OCI-LY3 (cell line): ENCODE data around the gene PTPRD.

Experiments
- H2AFZ ChIP-seq: fragments of 200-600, 300-600 bp; shearing (Covaris generic); 2 replicates; pipeline ENCODE4 v1.6.0; 2014; ENCODE audit warnings: antibody characterized with exemption, low read depth, low read length
- H3K27ac ChIP-seq: fragments of 200-600, 300-600 bp; sonication (generic); 2 replicates; pipeline ENCODE4 v1.5.1; 2014; ENCODE audit warnings: mild to moderate bottlenecking, low read length, moderate library complexity, mixed read lengths
- H3K27me3 ChIP-seq: fragments of 200-600, 300-600 bp; sonication (generic); 2 replicates; pipeline ENCODE4 v1.6.1; 2014; ENCODE audit warnings: low read depth, low read length, mixed read lengths
- H3K36me3 ChIP-seq: fragments of 200-600, 300-600 bp; sonication (generic); replicated peaks from 2 replicates; pipeline ENCODE3; 2014; ENCODE audit warnings: low read depth, low read length, mixed read lengths
- H3K4me1 ChIP-seq: fragments of 300-600, 200-600 bp; sonication (generic); 2 replicates; pipeline ENCODE4 v1.6.1; 2014; ENCODE audit warnings: low read length, mixed read lengths
- H3K4me2 ChIP-seq: fragments of 200-600, 300-600 bp; sonication (generic); 2 replicates; pipeline ENCODE4 v1.6.1; 2014; ENCODE audit warnings: low read length, mixed read lengths
- H3K4me3 ChIP-seq: fragments of 300-600, 200-600 bp; sonication (generic); 2 replicates; pipeline ENCODE4 v1.5.1; 2014; ENCODE audit warnings: antibody characterized with exemption, mild to moderate bottlenecking, low read length, moderate library complexity
- H3K79me2 ChIP-seq: fragments of 300-600, 200-600 bp; shearing (Covaris generic); 2 replicates; pipeline ENCODE4 v1.6.1; 2014; ENCODE audit warnings: mild to moderate bottlenecking, low read length, mixed read lengths
- H3K9ac ChIP-seq: fragments of 300-600, 200-600 bp; shearing (Covaris generic); 2 replicates; pipeline ENCODE4 v1.6.0; 2014; ENCODE audit warnings: mild to moderate bottlenecking, low read length, moderate library complexity
- H3K9me3 ChIP-seq: fragments of 200-600, 300-600 bp; shearing (Covaris generic); 2 replicates; pipeline ENCODE4 v1.6.1; 2014; ENCODE audit warnings: low read length, mixed read lengths; ENCODE audit not compliant: insufficient read depth
- H4K20me1 ChIP-seq: fragments of 200-600, 300-600 bp; sonication (generic); 2 replicates; pipeline ENCODE4 v1.6.1; 2016; ENCODE audit warnings: low read length, mixed read lengths; ENCODE audit not compliant: insufficient read depth
- EZH2phosphoT487 ChIP-seq: fragments of 200-600 bp; shearing (Covaris generic); IDR thresholded peaks from 2 replicates; pipeline ENCODE4 v1.6.1; 2018; ENCODE audit warnings: antibody characterized with exemption, mixed run types, low read depth
- TF ChIP-seq, protein P1 (sequence below): fragments of 200-600, 300-600 bp; sonication (generic); IDR thresholded peaks from 2 replicates; pipeline ENCODE4 v1.5.1; 2014; ENCODE audit warnings: antibody characterized with exemption, low read length, low read depth

Gene PTPRD

DNA sequence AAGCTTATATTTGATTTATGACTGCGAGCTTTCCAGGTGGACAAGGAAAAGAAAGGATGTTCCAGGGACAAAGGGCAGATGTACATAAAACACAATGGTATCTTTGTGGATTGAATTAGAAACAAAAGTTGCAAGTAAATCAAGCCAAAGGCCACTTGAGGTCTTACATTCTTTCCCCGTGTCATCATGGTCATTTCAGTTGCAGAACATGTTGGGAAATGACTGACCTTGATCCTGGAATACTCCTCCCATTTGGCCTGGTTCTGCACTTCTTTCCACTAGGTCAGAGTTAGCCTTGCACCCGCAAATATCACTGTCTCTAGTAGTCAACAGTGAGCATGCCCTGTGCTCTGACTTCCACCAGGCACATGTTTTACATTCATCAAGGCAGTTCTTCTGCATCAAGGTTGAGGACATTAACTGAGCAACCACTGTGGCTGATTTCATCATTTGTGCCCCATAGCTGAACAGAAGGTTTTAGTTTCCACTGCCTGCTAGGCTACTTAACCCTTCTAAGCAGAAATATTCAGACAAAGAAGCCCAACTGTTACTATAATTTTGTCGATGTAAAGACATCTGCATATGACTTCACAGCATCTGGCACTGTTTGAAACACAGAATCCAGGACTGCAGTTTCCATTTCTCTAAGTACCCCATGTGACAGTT lies 1651.5 kb downstream of the PTPRD start:
- Histone ChIP-seq H3K4me1 (no peaks in the 10 kb centered on the region), H4K20me1 (no peaks in the 10 kb centered on the region), H3K79me2 (no peaks in the 10 kb centered on the region), H3K27ac (no peak overlapping the region), H3K9ac (no peak overlapping the region), H2AFZ (no peak overlapping the region), H3K4me3 (no peak overlapping the region), H3K9me3 (no peaks in the 10 kb centered on the region), H3K4me2 (no peak overlapping the region), H3K36me3 (no peaks in the 10 kb centered on the region), H3K27me3 (no peaks in the 10 kb centered on the region)
- TF ChIP-seq EZH2phosphoT487: no peak
- TF ChIP-seq, protein P1, sequence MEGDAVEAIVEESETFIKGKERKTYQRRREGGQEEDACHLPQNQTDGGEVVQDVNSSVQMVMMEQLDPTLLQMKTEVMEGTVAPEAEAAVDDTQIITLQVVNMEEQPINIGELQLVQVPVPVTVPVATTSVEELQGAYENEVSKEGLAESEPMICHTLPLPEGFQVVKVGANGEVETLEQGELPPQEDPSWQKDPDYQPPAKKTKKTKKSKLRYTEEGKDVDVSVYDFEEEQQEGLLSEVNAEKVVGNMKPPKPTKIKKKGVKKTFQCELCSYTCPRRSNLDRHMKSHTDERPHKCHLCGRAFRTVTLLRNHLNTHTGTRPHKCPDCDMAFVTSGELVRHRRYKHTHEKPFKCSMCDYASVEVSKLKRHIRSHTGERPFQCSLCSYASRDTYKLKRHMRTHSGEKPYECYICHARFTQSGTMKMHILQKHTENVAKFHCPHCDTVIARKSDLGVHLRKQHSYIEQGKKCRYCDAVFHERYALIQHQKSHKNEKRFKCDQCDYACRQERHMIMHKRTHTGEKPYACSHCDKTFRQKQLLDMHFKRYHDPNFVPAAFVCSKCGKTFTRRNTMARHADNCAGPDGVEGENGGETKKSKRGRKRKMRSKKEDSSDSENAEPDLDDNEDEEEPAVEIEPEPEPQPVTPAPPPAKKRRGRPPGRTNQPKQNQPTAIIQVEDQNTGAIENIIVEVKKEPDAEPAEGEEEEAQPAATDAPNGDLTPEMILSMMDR: no peak

- no peaks in the 10 kb centered on the region for H3K9me3 ChIP-seq
- H3K4me3 ChIP-seq: no peak overlapping the region
- H2AFZ ChIP-seq: no peak overlapping the region
- H3K9ac ChIP-seq: no peak overlapping the region
- no peaks in the 10 kb centered on the region for H3K4me1 ChIP-seq
- TF ChIP-seq, protein P1: no peak
- no peak for TF ChIP-seq EZH2phosphoT487
- H4K20me1 ChIP-seq: no peaks in the 10 kb centered on the region
- H3K36me3 ChIP-seq: no peaks in the 10 kb centered on the region
- H3K27me3 ChIP-seq: no peaks in the 10 kb centered on the region
- no peak overlapping the region for H3K27ac ChIP-seq
- no peaks in the 10 kb centered on the region for H3K79me2 ChIP-seq
- H3K4me2 ChIP-seq: no peak overlapping the region
Measured at GRCh38 chr9:8960254-8960653, 1652.5 kb downstream of the PTPRD start.

- Histone ChIP-seq H3K4me1 (no peaks in the 10 kb centered on the region), H3K27ac (no peak overlapping the region), H3K9me3 (no peaks in the 10 kb centered on the region), H3K4me2 (no peak overlapping the region), H2AFZ (no peak overlapping the region), H3K4me3 (no peak overlapping the region), H4K20me1 (no peaks in the 10 kb centered on the region), H3K27me3 (no peaks in the 10 kb centered on the region), H3K36me3 (no peaks in the 10 kb centered on the region), H3K79me2 (no peaks in the 10 kb centered on the region), H3K9ac (no peak overlapping the region)
- TF ChIP-seq EZH2phosphoT487: no peak
- TF ChIP-seq, protein P1: no peak
Measured at GRCh38 chr9:8958358-8958757, 1654.4 kb downstream of the PTPRD start.

- H3K4me1 ChIP-seq: no peaks in the 10 kb centered on the region
- H4K20me1 ChIP-seq: no peaks in the 10 kb centered on the region
- no peak overlapping the region for H2AFZ ChIP-seq
- no peaks in the 10 kb centered on the region for H3K9me3 ChIP-seq
- no peak overlapping the region for H3K4me2 ChIP-seq
- no peak overlapping the region for H3K9ac ChIP-seq
- H3K79me2 ChIP-seq: no peaks in the 10 kb centered on the region
- no peak overlapping the region for H3K27ac ChIP-seq
- no peaks in the 10 kb centered on the region for H3K27me3 ChIP-seq
- H3K36me3 ChIP-seq: no peaks in the 10 kb centered on the region
- no peak for TF ChIP-seq EZH2phosphoT487
- TF ChIP-seq, protein P1: no peak
- H3K4me3 ChIP-seq: no peak overlapping the region
Measured at GRCh38 chr9:8955315-8955714, 1657.5 kb downstream of the PTPRD start.
